ENCODE data around the gene CYP20A1.
"Not testable (repeated sequence)": the region's sequence is repeated elsewhere in the genome, so short reads cannot be mapped to it uniquely, and the experiment has no call there.

The CYP20A1 gene

GRCh38 chr2:203238704-203239526 lies at the start of gene CYP20A1:
TSS of gene CYP20A1 (plus strand) at chr2:203239018. CDS start at chr2:203239063, 45 bp downstream.
- peak; percentile 98 for DNase-seq

GRCh38 chr2:203190547-203190946 lies 48.3 kb upstream of the CYP20A1 start:
- DNase-seq: not testable (repeated sequence)

- DNase-seq: not testable (repeated sequence)
Measured at GRCh38 chr2:203191026-203191425, 47.8 kb upstream of the CYP20A1 start.

DNA sequence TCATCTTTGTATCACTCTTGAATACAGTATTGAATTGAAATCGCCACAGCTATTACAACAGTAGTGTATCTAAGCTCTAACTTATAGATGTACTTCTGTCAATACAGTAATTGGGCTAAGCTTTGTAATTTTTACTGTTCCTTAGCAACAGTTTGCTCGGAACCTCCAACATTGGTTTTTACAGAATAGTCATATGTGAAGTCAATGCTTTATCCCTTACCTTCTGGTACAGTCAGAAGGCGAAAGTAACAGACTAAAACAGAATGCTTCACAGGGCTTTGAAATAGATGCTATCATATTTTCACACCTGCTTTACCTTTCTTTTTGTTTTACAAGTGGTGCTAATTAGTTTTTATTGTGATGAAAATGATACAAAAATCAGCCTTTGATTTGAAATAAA lies 46.9 kb upstream of the CYP20A1 start:
- DNase-seq: no peak

DNA sequence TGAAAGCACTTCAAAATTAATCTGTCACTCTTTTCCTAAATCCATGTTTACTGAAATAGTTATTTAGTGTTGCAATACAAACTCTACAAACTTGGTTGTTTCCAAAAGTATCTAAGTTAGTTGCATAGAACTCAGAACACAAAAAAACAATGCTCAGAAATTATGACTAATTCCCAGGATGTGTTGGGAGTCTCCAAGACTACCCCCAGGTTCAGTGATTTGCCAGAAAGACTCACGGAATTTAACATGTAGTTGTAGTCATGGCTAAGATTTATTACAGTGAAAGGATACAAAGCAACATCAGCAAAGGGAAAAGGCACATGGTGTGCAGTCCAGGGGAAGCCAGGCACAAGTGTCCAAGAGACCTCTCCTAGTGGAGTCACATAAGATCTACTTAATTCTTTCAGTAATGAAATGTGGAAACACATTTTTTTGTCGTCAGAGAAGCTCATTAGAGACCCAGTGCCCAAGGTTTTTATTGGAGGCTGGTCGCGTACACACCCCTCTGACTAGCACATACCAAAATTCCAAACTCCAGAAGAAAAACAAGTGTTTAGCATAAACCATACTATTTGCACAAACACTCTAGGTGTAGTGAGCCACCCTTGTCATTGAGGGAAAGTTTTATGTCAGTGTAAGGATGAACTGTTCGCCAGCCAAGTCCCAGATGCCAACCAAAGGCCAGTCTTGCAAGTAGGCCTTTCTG lies 43.3 kb upstream of the CYP20A1 start:
- DNase-seq: no peak

DNA sequence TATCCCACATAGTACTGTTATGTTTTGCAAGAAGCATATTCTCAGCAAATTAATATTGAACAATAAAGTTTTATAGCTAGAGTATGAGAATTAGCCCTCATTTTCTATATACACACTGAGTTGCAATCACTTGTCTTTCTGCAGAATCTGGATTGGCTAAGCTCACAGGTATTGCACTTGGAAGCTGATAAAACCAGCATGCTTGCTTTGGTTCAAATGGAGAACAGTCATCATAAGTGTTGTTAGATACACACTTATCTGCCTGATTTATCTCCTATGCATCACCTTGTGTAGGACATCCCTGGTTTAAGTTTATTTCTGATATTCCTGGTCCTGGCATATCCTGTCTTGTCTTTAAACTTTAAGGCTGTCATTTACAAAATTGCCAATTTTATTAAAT lies 38.0 kb upstream of the CYP20A1 start:
- no peak for DNase-seq

GRCh38 chr2:203201426-203201825 lies 37.4 kb upstream of the CYP20A1 start:
- DNase-seq: no peak

- DNase-seq: no peak
Measured at GRCh38 chr2:203209538-203209937, 29.3 kb upstream of the CYP20A1 start.

GRCh38 chr2:203225423-203226039 lies 13.3 kb upstream of the CYP20A1 start:
- DNase-seq: peak; percentile 30

DNA sequence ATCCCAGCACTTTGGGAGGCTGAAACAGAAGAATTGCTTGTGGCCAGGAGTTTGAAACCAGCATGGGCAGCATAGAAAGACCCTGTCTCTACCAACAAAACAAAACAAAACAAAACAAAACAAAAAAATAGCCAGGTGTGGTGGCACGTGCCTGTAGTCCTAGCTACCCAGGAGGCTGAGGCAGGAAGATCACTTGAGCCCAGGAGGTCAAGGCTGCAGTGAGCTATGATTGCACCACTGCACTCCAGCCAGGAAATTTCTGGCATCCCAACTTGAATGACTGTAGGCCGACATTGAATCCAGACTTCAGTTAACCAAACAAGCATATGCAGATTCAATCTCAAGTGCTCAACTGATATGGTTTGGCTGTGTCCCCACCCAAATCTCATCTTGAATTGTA lies 9.1 kb upstream of the CYP20A1 start:
- DNase-seq: not testable (repeated sequence)

DNA sequence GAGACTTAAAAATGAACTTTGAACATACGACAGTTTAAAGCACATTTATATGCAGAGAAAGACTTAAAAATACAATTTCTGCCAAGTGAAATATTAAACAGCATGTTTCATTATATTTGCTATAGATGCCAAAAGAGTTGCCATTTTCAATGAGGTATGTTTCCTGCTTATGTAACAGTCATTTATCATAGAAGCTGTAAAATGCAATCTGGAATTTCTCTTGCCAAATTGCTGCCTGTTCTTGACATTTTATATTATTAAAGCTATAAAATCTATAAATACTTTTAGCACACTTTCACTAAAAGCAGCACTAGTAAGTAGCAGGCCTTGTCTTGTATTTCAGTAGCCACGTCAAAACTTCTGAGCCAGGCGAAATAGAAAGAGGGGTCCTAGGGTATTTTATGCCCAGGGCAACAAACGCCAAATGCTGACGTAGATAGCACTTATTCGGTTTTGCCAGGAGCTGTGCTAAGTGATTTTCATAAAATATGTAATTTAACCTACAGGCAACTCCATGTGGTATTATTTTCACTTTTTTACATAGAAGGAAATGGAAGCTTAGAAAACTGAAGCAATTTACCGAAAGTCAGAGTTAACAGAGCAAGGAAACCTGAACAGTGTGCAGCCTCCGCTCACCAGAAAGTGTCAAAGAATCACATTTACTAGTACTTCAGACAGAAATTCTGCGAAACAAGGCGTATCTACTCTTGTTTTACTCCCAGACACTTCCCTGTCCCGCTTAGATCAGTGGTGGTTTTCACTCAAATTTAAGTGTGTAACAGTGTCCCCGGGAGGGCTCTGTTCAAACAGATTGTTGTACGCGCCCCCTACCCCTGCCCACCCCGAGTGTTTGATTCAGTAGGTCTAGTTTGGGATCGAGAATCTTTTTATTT lies 1.2 kb upstream of the CYP20A1 start:
- no peak for DNase-seq

- DNase-seq: no peak
Measured at GRCh38 chr2:203238292-203238703, 520 bp upstream of the CYP20A1 start.

GRCh38 chr2:203240491-203240890 lies 1.7 kb downstream of the CYP20A1 start:
- DNase-seq: no peak

GRCh38 chr2:203242518-203242917 lies 3.7 kb downstream of the CYP20A1 start:
- DNase-seq: no peak

- no peak for DNase-seq
Measured at GRCh38 chr2:203246646-203247045, 7.8 kb downstream of the CYP20A1 start.

DNA sequence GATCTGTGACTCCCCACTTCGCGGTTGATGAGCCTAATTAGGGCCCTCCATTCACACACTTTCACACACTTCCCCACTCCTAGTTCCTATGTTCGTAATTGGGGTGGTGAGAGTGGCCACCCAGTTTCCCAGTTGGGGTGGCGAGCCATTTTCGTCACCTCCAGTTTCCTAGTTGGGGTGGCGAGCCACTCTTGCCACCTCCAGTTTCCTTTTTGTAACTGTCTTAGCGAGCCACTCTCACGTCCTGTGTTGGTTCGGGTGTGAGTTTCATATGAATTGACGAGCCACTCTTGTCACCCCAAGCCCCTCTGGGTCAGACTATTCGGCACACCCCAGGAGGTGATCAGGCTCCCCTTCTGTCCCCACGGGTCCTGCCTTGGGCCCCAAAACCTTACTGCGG lies 14.0 kb downstream of the CYP20A1 start:
- DNase-seq: no peak

GRCh38 chr2:203253422-203254095 lies 14.7 kb downstream of the CYP20A1 start:
- not testable (repeated sequence) for DNase-seq

DNA sequence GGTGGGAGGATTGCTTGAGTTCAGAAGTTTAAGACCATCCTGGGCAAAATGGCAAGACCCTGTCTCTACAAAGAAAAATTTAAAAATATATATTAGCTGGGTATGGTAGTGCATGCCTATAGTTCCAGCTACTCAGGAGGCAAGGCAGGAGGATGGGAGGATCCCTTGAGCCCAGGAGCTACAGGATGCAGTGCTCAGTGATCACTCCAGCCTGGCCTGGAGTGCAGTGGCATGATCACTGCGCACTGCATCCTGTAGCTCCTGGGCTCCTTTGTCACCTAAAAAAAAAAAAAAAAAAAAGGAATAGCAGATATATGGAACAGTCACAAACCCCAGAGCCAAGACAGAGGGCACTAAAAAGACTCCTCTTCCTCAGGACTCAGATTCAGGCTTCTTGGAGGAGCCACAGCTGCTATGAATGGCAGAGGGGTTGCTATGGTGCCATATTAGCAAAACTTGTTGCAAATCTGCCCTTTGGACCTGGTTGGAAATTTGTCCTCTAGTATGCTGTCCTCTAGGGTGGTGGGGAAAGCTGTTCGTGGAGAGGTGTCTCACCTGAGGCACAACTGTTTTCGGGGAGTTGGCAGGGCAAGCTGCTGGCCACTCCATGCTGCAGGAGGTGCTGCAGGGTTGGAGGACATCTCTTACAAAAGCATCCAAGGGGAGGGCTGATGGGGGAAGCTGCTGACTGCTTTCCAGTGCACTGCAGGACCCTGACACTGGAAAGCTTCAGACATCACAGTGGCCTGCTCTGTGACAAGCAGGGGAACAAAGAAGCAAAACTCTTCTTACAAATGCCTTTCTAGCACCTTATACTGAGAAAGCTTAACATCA lies 22.7 kb downstream of the CYP20A1 start:
- DNase-seq: no peak

GRCh38 chr2:203279288-203279687 lies 40.5 kb downstream of the CYP20A1 start:
- DNase-seq: no peak

- DNase-seq: no peak
Measured at GRCh38 chr2:203280428-203281064, 41.7 kb downstream of the CYP20A1 start.

DNA sequence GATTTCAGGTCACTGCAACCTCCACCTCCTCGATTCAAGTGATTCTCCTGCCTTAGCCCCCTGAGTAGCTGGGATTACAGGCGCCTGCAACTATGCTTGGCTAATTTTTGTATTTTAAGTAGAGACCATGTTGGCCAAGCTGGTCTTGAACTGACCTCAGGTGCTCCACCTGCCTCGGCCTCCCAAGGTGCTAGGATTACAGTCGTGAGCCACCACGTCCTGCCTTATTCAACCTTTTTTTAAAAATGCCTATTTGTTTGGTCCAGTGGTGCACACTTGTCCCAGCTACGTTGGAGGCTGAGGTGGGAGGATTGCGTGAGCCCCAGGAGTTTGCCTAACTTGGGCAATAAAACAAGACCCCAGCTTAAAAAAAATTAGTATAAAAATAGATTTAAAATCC lies 43.3 kb downstream of the CYP20A1 start:
- no peak for DNase-seq

Data from activated CD8-positive, alpha-beta memory T cell treated with anti-CD3 and anti-CD28 coated beads, Interleukin-2, amount 50 U/mL, for 4 hours (primary cell).